ENCODE measurements around the gene KCNH2.

GRCh38 chr7:150996376-150997074 lies 18.4 kb upstream of the KCNH2 start:
- TF ChIP-seq CTCF (IDR thresholded peaks at IDR 0.05; ENCODE audit: low read depth, low read length) (peak; percentile 4), POLR2A (IDR thresholded peaks at IDR 0.05; ENCODE audit: extremely low read depth, insufficient read length) (no peak)
